Epithelial cell of prostate (primary cell): Measurements from ENCODE around the gene TMEM131.
"Not testable (repeated sequence)": the region's sequence is repeated elsewhere in the genome, so short reads cannot be mapped to it uniquely, and the experiment has no call there.

Experiments
- DNase-seq: peaks from one replicate; pipeline ENCODE4 v3.0.0-alpha.2; 2011; ENCODE audit warnings: low read depth, low spot score
- H3K27ac ChIP-seq: fragments of 450-650 bp; 2 replicates; pipeline ENCODE4 v1.5.1; 2017; ENCODE audit warnings: mild to moderate bottlenecking

The TMEM131 gene

DNA sequence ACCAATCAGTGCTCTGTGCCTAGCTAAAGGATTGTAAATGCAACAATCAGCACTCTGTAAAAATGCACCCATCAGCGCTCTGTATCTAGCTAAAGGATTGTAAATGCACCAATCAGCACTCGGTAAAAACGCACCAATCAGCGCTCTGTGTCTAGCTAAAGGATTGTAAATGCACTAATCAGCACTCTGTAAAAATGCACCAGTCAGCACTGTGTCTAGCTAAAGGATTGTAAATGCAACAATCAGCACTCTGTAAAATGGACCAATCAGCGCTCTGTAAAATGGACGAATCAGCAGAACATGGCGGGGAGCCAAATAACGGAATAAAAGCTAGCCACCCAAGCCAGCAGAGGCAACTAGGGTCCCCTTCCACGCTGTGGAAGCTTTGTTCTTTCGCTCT is 166.5 kb downstream of the TMEM131 start:
- H3K27ac ChIP-seq, DNase-seq: not testable (repeated sequence)

DNA sequence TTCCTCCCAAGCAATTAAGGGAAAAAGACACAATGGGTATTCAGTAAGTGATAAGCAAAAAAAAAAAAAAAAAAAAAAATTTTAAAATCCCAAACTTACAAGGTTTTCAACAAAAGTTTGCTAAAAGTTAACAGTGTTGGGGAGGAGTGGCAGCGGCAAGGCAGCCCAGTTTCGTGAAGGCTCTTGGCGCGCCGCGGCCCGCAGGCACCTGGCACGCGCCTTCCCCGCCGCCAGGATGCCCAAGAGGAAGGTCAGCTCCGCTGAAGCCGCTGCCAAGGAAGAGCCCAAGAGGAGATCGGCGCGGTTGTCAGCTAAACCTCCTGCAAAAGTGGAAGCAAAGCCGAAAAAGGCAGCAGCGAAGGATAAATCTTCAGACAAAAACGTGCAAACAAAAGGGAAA is 168.7 kb downstream of the TMEM131 start:
- not testable (repeated sequence) for H3K27ac ChIP-seq

DNA sequence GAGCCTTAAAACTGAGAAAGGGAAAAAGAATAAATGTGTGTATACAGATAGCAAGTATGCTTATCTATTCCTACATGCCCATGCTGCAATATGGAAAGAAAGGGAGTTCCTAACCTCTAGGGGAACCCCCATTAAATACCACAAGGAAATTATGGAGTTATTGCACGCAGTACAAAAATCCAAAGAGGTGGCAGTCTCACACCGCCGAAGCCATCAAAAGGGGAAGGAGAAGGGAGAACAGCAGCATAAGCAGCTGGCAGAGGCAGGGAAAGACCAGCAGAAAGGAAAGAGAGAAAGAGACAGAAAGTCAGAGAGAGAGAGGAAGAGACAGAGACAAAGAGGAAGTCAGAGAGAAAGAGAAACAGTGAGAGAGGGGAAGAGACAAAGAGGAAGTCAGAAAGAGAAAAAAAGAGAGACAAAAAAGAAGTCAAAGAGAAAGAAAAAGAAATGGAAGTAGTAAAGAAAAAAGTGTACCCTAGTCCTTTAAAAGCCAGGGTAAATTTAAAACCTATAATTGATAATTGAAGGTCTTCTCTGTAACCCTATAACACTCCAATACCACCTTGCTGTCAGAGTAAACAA is 169.4 kb downstream of the TMEM131 start:
- DNase-seq, result not testable (repeated sequence)

More for the DNA sequence above, 168.7 kb downstream of the TMEM131 start:
- not testable (repeated sequence) for DNase-seq

DNA sequence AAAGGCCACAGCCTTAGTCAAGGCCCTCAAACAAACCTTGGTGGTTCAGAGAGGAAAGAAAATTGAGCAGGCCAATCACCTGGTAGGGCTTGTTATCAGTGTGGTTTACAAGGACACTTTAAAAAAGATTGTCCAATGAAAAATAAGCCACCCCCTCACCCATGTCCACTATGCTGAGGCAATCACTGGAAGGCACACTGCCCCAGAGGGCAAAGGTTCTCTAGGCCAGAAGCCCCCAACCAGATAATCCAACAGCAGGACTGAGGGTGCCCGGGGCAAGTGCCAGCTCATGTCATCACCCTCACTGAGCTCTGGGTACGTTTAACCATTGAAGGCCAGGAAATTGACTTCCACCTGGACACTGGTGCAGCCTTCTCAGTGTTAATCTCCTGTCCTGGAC is 171.7 kb downstream of the TMEM131 start:
- not testable (repeated sequence) for H3K27ac ChIP-seq, DNase-seq

More for the DNA sequence above, 169.4 kb downstream of the TMEM131 start:
- H3K27ac ChIP-seq, result not testable (repeated sequence)

DNA sequence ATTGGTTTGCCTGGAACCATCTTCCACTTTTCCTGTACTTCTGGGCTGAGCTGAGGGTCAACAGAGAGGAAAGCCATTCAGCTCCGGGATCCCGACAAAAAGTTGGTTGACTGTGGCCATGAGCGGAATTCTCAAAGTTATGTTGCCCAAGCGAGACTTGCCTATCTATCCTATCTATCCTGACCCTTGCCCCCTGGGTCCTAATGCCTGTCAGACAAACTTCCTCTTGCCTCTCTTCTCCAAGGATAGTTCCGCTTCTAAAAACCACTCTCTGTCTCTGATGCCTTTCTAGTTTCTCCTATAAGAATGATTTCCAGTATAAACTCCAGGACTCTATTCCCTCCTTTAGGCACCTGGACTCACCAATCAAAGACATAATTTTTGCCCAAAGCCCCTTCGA is 173.9 kb downstream of the TMEM131 start:
- not testable (repeated sequence) for H3K27ac ChIP-seq, DNase-seq

DNA sequence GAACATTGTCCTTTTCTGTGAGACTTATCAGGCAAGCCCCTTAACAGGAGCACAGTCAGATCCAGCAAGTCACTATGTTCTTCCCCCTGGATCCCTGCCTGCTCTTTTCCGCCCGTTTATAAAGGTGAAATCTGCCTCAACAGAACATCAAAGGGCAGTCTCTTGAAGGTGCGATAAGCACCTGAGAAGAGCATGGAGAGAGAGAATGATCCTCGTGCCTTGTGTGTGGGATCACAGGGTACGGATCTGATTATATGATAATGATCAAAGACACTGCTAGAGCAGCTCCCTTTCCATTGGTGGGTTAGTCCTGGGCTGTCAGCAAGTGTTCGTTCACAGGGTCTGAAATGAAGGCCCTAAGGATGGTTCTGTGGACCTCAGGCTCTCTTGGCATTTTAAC is 176.0 kb downstream of the TMEM131 start:
- H3K27ac ChIP-seq, result no peak overlapping the region
- DNase-seq, result no peak

DNA sequence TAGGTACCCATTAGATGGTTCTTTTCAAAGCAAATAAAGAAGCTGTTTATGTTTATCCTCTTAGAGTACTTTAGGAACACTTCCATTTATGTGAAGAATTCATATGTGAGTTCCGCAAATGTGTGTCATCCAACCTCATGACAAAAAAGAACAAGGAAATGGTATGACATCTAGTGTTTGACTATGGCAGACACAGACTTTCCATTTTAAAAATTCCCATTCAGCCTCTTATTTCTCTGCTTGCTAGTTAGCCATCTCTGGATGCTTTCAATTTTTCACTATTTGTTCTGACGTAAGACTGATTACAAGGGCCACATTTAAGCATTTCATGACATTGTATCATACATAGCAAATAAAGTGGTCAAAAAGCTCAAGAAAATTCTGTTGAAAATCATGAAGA is 179.3 kb downstream of the TMEM131 start:
- no peak overlapping the region for H3K27ac ChIP-seq
- DNase-seq, result no peak

DNA sequence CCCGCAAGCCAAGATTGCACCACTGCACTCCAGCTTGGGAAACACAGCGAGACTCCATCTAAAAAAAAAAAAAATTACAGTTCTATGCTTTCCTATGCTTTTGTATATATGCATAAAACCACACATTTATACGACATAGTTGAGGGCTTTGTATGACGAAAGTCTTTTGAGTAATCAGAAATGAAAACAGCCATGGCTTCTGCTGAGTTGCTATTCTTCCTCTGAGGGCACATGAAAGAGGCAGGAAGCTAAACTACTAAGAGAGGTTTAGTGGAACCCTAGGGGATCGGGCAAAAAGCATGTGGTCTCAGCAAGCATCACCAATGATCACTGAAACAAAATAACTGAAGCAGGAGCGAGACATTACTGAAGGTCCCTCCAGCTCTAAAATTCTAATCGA is 182.8 kb downstream of the TMEM131 start:
- DNase-seq, result no peak
- no peak overlapping the region for H3K27ac ChIP-seq

DNA sequence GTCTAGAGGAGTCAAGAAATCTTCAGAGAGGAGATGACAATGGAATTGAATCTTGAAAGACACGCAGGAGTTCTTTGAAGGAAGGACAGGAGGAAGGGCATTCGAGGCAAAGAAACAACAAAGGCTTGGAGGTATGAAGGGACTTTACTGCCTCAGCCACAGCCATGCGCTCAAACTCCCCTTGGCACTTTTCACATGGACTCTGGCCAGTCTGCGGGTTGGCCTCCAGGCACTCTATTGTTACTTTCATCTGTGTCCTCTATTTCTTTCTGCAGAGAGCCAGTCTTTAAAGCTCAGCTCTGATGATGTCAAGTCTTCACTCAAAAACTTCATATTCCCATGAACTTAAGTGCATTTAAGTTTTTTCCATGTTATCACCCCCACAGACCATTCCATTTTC is 186.9 kb downstream of the TMEM131 start:
- no peak for DNase-seq

DNA sequence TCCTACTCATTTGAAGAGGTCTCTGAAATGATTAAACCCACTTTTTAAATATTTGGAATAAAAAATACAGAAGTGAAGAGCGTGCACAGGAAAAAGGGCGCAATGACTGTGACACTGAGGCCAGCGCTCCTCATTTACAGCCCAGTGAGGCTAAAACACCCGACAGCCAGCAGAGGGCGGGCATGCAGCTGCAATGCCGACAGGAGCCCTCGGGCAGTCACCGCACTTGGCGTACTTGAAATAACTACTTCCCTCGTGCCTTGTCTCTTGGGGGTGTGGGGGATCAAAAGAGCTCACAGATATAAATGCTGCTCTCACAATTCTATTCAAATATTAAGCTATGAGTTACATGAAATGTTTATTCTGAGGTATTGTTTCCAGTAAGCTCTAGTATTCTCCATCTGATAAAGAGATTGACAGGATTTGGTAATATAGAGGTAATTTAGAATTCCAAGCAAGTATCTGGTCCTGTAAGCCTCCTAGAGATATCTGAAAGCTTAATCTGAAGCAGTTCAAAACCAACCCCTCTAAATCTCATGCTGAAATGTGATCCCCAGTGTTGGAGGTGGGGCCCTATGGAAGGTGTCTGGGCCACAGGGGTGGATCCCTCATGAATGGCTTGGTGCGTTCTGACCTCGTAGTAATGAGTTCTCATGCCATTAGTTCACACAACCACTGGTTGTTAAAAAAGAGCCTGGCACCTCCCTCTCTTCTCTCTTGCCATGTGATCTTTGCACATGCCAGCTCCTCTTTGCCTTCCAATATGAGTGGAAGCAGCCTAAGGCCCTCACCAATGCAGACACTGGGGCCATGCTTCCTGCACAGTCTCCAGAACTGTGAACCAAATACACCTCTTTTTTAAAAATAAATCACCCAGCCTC is 188.8 kb downstream of the TMEM131 start:
- no peak overlapping the region for H3K27ac ChIP-seq
- peak; percentile 6 for DNase-seq

More for the DNA sequence above, 186.9 kb downstream of the TMEM131 start:
- H3K27ac ChIP-seq, result no peak overlapping the region

DNA sequence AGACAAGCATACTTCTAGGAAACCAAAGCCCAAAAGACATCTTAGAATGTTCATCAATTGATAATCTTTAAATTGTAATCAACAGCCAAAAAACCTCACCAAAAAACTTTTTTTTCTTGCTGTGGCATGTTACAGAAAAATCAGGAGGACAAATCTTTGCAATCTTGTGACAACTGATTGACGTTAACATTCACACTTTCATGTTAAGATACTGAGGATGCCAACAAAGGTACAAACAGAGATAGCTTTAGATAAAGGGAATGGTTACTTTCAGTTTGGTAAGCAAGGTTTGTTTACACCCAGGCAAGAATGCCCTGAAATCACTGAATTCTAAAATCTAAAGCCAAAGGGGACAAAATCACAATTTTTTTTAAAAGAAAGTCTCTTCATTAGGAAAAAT is 190.0 kb downstream of the TMEM131 start:
- no peak overlapping the region for H3K27ac ChIP-seq
- DNase-seq, result no peak

DNA sequence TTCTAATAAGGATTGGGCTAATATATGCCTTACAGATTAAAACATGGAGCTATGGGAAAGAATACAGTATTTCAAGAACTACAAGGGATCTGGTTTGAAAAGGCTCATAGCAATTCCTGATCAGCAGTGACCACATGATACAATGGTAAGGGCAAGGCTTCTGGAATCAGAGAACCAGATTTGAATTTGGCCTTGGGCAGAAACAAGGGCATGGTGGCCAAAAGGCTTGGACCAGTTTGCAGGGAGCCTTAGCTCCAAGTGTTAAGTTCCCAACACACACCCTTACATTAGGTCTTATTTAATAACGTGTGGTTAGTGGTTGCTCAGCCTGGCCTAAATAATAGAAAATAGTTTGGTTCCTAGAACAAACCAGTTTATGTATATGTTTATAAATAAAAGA is 194.7 kb downstream of the TMEM131 start:
- H3K27ac ChIP-seq, result no peak overlapping the region
- no peak for DNase-seq

DNA sequence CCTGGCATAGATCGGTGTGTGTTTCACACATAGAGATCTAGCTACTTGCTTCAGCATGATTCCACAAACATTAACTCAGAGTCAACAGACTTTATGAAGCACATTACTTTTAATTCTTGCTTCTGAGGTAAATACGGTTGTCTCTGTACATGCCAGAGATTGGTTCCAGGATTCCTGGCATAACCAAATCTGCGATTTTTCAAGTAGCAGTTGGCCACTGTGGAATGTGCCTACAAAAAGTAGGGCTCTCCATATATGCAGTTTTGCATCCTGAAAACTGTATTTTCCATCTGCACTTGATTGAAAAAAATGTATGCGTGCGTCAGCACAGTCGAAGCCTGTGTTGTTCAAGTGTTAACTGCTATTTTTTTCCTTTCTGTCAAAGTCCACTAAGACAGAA is 197.3 kb downstream of the TMEM131 start:
- no peak overlapping the region for H3K27ac ChIP-seq
- DNase-seq, result no peak

DNA sequence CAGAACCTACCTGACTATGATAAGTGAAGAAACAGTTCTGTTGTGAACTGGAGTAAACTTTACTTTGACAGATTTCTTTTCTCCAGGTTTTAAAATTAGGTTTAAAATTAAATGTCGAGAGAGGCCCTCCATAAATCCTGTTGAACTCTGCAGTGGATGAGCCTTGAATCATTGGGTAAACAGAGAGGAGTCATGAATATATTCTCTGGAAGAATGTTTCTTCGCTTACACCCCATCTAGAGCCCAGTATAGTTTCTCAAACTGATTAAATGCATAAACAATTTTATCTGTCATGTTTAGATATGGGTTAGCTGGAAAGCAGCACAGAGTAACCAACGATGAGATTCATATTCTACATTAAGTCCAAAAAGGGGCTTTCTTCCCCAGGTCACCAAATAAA is 198.4 kb downstream of the TMEM131 start:
- H3K27ac ChIP-seq, result no peak overlapping the region
- no peak for DNase-seq

DNA sequence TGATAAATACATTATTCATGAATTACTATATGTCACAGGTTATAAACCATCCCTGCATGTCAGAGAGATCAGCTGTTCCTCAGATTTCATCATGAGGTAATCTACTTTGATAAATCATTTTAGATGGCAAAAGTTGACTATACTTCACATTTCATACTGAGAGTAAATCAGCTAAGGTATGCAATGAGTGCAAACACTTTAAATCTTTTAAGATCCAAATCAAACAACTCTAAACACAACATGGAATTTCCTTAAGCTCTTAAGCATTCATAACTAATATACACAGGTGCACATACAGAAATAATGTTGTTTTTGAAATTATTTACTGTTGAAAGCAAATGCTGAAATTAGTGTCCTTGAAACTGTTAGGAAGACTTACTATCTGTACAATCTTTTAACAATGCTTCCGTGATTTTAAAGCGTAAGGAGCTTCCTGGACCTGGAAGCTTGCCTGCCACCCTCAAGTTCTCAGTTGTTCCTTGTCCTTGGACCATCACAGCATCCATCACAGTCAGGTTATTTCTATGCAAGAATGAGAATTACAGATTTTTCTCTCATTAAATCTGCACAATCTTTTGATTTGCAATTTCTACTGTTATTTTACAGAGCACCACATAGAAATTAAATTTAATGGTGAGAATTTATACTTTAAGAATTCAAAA is 199.2 kb downstream of the TMEM131 start:
- no peak overlapping the region for H3K27ac ChIP-seq
- DNase-seq, result no peak

DNA sequence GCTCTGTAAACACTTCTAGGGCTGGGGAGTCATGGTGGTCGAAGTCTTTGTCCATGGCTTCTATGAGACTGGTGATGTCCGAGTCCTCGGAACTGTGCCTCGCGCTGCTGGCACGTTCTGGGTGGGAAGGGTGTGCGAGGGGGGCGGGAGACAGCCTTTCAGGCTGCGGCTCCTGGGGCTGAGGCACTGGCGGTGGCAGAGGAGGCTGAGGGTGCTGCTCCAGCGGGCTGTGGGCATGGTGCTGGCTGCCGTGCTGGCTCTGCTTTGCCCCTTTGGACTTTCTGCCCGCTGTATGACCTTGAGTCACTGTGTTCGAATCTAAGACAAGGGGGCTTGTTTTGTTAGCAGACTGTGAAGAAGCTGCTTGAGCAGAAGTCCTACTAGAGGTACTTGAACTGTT is 203.3 kb downstream of the TMEM131 start:
- H3K27ac ChIP-seq, result no peak overlapping the region
- DNase-seq, result no peak

DNA sequence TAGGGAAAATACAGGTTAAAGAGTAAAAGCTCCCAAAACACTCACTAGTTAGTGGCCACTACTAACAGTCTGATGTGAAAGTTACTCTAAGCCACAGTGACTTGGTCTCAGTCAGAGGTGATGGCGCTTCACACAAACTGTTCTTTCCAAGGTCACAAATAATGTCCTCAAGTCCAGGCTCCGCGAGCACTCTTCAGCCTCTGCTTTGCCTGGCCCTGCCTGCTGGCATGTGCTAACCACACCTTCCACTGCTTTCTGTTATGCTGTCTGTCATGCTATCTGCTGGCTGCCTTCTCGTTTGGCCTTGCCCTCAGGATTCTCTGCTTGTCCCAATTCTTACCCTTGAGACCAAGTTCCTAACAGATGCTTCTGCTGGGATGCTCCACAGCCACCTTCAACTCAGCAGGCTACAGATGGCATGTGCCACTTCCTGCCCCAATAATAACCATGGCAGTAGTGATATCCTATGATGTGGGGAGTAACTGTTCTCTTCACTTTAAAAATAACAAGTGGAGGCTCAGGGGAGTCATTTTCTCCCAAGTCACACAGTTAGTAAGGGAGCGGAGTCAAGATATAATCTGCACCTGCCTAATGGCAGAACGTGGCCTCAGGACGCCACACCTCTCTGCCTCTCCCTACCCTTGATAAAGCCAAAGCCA is 206.6 kb downstream of the TMEM131 start:
- H3K27ac ChIP-seq, result no peak overlapping the region
- no peak for DNase-seq

DNA sequence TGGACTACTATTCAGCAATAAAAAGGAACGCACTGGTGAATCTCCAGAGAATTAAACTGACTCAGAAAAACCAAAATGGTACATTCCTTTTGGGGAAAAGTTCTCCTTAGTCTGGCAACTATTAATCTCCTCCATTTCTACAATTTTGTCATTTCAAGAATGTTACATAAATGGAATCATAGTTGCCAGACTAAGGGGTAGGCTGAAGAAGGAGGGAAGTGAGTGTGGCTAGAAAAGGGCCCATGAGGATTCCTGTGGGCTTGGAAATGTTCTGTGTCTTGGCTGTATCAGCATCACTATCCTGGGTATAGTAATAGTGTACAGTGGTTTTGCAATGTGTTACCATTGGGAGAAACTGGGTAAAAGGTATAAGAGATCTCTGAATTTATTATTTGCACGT is 209.9 kb downstream of the TMEM131 start:
- no peak for DNase-seq

DNA sequence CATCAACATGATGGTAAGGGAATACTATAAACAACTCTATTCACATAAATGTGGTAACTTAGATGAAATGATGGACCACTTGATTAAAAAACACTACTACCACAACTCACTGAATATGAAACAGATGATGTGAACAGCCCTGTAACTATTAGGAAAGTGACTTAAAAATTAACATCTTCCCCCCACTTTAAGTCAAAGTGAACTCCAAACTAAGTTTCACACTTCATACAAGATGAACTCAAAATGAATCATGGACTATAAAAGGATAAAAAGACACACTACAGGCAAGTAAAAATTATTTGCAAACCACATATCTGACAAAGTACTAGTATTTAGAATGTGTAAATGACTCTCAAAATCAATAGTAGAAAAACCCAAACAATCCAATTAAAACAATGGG is 210.8 kb downstream of the TMEM131 start:
- no peak for DNase-seq
- no peak overlapping the region for H3K27ac ChIP-seq

More for the DNA sequence above, 209.9 kb downstream of the TMEM131 start:
- H3K27ac ChIP-seq, result no peak overlapping the region

DNA sequence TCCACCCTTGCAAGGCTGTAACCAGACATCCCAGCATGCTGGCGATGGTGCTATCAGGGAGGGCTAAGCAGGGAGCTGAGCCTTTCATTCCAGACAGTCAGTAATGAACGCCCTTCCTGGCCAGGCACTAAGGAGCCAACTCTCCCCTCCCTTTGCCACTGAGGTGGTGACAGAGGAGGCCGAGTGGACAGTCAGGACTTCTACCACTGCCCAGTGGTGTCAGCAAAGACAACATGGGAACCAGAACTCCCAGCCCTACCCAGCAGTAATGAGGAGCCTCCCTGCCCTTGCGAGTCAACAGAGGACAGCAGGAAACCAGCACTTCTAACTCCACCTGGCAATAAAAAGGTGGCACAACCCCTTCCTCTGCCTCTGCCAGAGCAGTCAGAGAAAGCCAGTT is 213.8 kb downstream of the TMEM131 start:
- no peak for DNase-seq
- peak overlapping the region; percentile 33 for H3K27ac ChIP-seq

DNA sequence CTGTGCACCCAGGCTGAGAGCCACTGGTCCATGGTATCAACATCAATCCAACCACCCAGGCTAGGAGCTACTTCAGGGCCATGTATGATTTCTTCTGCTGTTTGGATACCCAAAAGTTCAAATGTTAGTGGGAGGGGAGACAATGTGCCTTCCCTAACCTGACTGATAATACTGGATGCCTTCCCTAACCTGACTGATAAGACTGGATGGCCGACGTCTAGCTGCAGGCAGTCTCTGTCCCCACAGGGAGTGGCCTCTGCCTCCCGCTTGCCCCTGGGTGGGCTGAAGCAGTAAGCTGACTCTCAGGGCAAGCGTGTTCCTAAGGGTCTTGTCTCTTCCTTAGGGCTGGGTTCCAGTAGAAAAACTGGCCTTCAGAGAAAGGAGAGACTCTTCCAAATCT is 216.6 kb downstream of the TMEM131 start:
- DNase-seq, result no peak
- no peak overlapping the region for H3K27ac ChIP-seq
